Measurements from ENCODE around the gene HEATR9. TPM values are rescaled to one million over a fixed set of nuclear protein-coding genes. Genes with fewer than 3 reads are reported as not detected.

Gene HEATR9
- total and polyA plus RNA-seq, 2 donors (not counting 3 experiments of a cell fraction or from before 2014, with no cell fraction given) = not detected

DNA sequence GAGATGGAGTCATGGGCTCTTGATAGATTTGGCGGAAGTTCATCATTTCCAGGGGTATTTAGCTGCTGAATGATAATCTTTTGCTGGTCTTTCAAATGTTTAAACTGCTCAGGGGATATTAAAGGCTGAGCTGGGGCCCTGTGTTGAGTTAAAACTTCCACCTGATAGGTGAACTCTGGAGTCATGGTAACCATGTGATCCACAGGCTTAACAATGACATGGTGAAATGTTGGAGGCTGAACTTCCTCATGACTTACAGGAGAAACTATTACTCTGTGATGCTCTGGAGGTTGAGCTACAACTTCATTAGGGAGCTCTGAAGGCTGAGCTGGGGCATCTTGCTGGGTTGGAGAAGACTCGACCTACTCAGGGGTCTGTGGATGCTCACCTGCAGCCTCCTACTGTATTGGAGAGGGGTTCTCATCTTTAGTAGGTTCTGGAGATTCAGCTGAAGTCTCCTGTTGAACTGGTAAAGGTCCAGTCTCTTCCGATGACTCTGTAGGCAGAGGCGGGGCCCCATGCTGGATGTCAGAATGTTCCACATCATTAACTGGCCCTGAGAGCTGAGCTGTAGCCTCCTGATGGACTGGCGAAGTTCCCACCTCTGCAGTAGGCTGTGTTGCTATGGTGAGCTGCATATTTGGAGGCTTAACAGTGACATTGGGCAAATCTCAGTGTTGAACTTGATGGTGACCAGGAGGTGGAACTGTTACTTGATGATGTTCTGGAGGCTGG lies 37.7 kb upstream of the HEATR9 start:
- no peak overlapping the region for H2AFZ ChIP-seq (ENCODE audit: low read depth, low read length)
- H3K9me3 ChIP-seq (replicated peaks; ENCODE audit: control insufficient read depth, insufficient read depth, low read length) = no peaks in the 10 kb centered on the region
- H3K79me2 ChIP-seq (ENCODE audit: control insufficient read depth, insufficient read depth, low read length) = no peaks in the 10 kb centered on the region
- ChIA-PET POLR2A (no interaction called here), CTCF (no interaction called here)
- dilution Hi-C loops (cut with MboI; ENCODE audit: extremely low pct_ligation_motif_present, low sequenced_read_pairs) = no loop called here
- no peaks in the 10 kb centered on the region for H3K27me3 ChIP-seq (ENCODE audit: control insufficient read depth in 2 of 2, insufficient read depth in 2 of 2, low read length in 2 of 2)
- no TSS peak for BruUV-seq (replicated peaks)
- no peak overlapping the region for H3K4me3 ChIP-seq (replicated peaks in 1 of 3; ENCODE audit: insufficient read depth in 1 of 3, low read depth in 1 of 3, low read length in 3 of 3)
- H3K27ac ChIP-seq (ENCODE audit: insufficient read depth, low read depth, low read length) = no peak overlapping the region
- H3K4me1 ChIP-seq (ENCODE audit: control insufficient read depth, extremely low read depth, insufficient read depth, low read length) = no peaks in the 10 kb centered on the region
- H3K9ac ChIP-seq (replicated peaks; ENCODE audit: extremely low read depth, insufficient read depth, low read length) = no peak overlapping the region
- TF ChIP-seq GATA2 (IDR thresholded peaks at IDR 0.05; ENCODE audit: insufficient read depth, insufficient read length, low read depth, low read length) = no peak
- no peak for TF ChIP-seq CTCF (IDR thresholded peaks at IDR 0.05; ENCODE audit: extremely low read depth in 1 of 2, insufficient read depth in 1 of 2, low read depth in 1 of 2, low read length in 2 of 2)
- no peak for TF ChIP-seq EZH2 (IDR thresholded peaks at IDR 0.05; ENCODE audit: borderline replicate concordance, low read depth, low read length, severe bottlenecking)
- no peak for TF ChIP-seq MYC (IDR thresholded peaks at IDR 0.05; ENCODE audit: low read depth, low read length)
- TF ChIP-seq, protein P1, sequence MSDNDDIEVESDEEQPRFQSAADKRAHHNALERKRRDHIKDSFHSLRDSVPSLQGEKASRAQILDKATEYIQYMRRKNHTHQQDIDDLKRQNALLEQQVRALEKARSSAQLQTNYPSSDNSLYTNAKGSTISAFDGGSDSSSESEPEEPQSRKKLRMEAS (IDR thresholded peaks at IDR 0.05; ENCODE audit: insufficient read depth, insufficient read length) = no peak
- TF ChIP-seq FOS (IDR thresholded peaks at IDR 0.05; ENCODE audit: borderline replicate concordance, insufficient read depth, low read length) = no peak
- no peak for TF ChIP-seq JUN (IDR thresholded peaks at IDR 0.05; ENCODE audit: borderline replicate concordance, insufficient read depth, insufficient read length, low read depth)
- no peak for TF ChIP-seq POLR2AphosphoS5 (IDR thresholded peaks at IDR 0.05; ENCODE audit: insufficient read depth, low read depth, low read length)
- no peak for TF ChIP-seq POLR2A (IDR thresholded peaks at IDR 0.05; ENCODE audit: low read depth, low read length)
- H4K20me1 ChIP-seq (replicated peaks; ENCODE audit: control insufficient read depth, extremely low read depth, insufficient read depth, low read length) = no peaks in the 10 kb centered on the region
- intact Hi-C loops (cut with micrococcal nuclease) = no loop called here
- no peaks in the 10 kb centered on the region for H3K36me3 ChIP-seq (ENCODE audit: control insufficient read depth in 2 of 2, extremely low read depth in 1 of 2, insufficient read depth in 2 of 2, low read length in 2 of 2)
- FAIRE-seq = no peak
- no peak overlapping the region for H3K4me2 ChIP-seq (ENCODE audit: insufficient read depth, low read length)
- H3K9me1 ChIP-seq (replicated peaks; ENCODE audit: control insufficient read depth, extremely low read depth, insufficient read depth, low read length) = no peaks in the 10 kb centered on the region
- no peak for DNase-seq (ENCODE audit: low read depth, low spot score)

All from endothelial cell of umbilical vein (primary cell).